ENCODE results near the gene TPCN2.
"Not testable (repeated sequence)": the region's sequence is repeated elsewhere in the genome, so short reads cannot be mapped to it uniquely, and the experiment has no call there.

Gene TPCN2

GRCh38 chr11:69048694-69049489 is at the start of gene TPCN2:
TPCN2 (plus strand) TSS chr11:69048932; CDS start chr11:69048998, 66 bp downstream.
- TF ChIP-seq CTCF (IDR thresholded peaks at IDR 0.05), result no peak
- peak within 1 kb of the TSS; percentile 71 to 95 for H3K27ac ChIP-seq

GRCh38 chr11:68999093-68999747 is 49.5 kb upstream of the TPCN2 start:
- H3K27ac ChIP-seq, result peak overlapping the region; percentile 87 to 88
- peak; percentile 62 for DNase-seq (ENCODE audit: low spot score)
- H3K4me3 ChIP-seq, result no peak overlapping the region
- TF ChIP-seq CTCF (IDR thresholded peaks at IDR 0.05), result no peak

More at GRCh38 chr11:69048694-69049489, at the start of gene TPCN2:
- peak; percentile 96 for DNase-seq (ENCODE audit: low spot score)
- peak within 1 kb of the TSS; percentile 96 for H3K4me3 ChIP-seq

- not testable (repeated sequence) for H3K4me3 ChIP-seq; DNase-seq (ENCODE audit: low spot score)
- H3K27ac ChIP-seq, result peak overlapping the region; percentile 87 to 88
Measured at GRCh38 chr11:68999748-69000355, 48.9 kb upstream of the TPCN2 start.

DNA sequence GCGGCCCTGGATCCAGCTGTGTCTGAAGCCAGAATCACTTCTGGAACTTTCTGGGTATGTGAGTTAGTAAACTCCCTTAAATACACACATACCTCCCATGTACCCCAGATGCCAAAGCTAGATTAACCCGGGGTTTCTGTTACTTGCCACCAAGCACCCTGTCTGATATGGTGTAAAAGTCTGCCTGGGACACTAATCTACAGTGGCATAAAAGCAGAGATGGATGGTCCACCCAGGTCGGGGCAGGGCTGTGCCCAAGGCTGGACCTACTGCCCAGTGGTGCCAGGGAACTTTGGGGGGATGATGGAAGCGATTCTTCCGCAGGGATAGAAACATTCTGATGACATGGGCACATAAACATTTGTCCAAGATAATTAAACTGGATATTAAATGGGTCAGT is 48.3 kb upstream of the TPCN2 start:
- TF ChIP-seq CTCF (IDR thresholded peaks at IDR 0.05), result no peak
- Histone ChIP-seq H3K4me3 (no peak overlapping the region), H3K27ac (peak overlapping the region; percentile 87 to 88)
- DNase-seq (ENCODE audit: low spot score), result no peak

GRCh38 chr11:69000831-69001242 is 47.9 kb upstream of the TPCN2 start:
- peak; percentile 26 for TF ChIP-seq CTCF (IDR thresholded peaks at IDR 0.05)
- H3K27ac ChIP-seq, result peak overlapping the region; percentile 87 to 88
- no peak overlapping the region for H3K4me3 ChIP-seq
- peak; percentile 92 for DNase-seq (ENCODE audit: low spot score)

GRCh38 chr11:69001243-69002081 is 47.3 kb upstream of the TPCN2 start:
- DNase-seq (ENCODE audit: low spot score), result no peak
- no peak overlapping the region for H3K4me3 ChIP-seq

More at GRCh38 chr11:69001243-69002081, 47.3 kb upstream of the TPCN2 start:
- no peak for TF ChIP-seq CTCF (IDR thresholded peaks at IDR 0.05)
- peak overlapping the region; percentile 87 to 88 for H3K27ac ChIP-seq

All from coronary artery (tissue), 2 donors.